ENCODE measurements around the gene GTPBP2.

Gene GTPBP2

DNA sequence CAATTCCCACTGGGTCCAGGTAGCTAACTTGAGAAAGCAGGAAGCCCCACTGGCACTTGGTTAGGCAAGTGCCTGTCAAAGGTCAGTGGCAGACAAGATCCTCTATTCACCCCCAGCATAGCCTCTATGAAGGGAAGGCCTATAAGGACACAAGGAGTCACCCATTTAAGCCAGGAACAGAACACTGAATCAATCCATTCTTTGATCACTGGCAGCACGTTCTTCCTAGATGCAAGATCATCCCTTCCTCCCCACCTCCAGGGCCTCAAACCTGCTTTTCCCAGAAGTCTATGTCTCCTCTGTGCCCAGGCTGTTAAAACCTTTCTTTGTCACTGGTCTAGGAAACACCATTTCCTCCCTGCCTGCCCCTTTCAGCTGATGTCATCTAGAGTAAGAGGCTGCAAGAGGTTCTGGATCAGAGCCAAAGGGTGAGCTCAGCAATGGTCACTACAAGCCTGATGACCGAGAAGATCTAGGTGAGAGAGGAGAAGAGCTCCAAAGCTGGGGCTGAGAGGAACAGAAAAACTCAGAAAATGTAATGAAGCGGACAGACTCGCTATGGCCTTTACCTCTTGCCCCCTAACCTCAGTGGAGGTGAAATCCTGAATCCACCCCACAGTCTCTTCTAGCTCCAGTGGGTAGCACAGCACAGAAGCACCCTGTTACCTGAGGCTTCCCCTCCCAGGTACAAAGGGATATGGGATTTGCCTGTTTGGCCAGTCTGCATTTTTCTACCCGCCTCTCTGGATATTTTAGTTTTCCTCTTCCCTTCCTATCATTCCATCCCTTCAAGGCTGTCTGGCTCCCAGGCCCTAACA, 1.8 kb downstream of the GTPBP2 start (continued):
- TF ChIP-seq ZNF324 (tag by site-specific recombination; IDR thresholded peaks at IDR 0.05) (peak; percentile 60; the same call in 1 of the 2 replicates), ZNF449 (tag by site-specific recombination; IDR thresholded peaks at IDR 0.05) (peak; percentile 37; the same call in 1 of the 2 replicates), TRIM28 (IDR thresholded peaks at IDR 0.05; ENCODE audit: borderline replicate concordance, low read length) (peak; percentile 76; the same call in 1 of the 2 replicates), ZBTB17 (tag by site-specific recombination; IDR thresholded peaks at IDR 0.05) (peak; percentile 99), SP7 (tag by site-specific recombination; IDR thresholded peaks at IDR 0.05) (peak; percentile 85)

DNA sequence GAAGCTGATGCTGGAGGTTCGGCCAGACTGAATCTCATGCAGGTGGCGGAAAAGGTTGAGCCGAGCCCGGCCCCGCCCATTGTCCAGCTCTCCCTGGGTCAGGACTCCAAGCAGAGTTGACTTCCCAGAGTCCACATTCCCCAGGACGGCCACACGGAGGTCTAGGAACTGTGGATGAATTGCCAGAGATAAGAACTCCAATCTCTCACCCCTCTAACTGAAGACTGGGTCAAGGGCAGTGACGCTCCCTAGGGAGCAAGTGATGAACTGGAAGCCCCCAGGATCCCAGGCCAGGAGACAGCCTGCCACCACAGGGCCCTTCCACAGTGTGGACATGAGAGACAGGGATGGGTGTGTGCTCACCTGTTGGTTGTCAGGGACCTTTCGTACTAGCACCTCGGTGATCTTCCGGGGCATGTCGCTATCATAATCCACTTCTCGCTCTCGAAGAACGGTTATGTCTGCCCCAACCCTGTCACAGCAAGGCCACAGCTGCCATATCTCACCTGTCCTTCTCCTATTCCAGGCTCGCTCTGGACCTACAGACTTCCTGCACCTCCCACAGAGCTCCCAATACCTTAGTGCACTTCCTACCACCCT, 3.6 kb downstream of the GTPBP2 start:
- Histone ChIP-seq H3K9me3 (ENCODE audit: control insufficient read depth, insufficient read depth, low read depth, low read length) (no peaks in the 10 kb centered on the region), H3K36me3 (ENCODE audit: control insufficient read depth in 2 of 2, insufficient read depth in 1 of 2, low read length in 2 of 2) (peaks cover 14 to 59% of the 10 kb centered on the region in 2 experiments), H3K4me3 (ENCODE audit: low read depth, low read length) (no peak overlapping the region), H3K4me1 (ENCODE audit: control insufficient read depth, insufficient read depth, low read length) (0 out of 2 replicates have a peak, but pooled peaks cover 8% of the 10 kb centered on the region), H3K27ac (ENCODE audit: extremely low read depth, low read depth, low read length) (no peak overlapping the region)
- ChIA-PET CTCF (interaction anchor here (1.0 to 1.1 kb wide), 2 partner anchors 17 to 25 kb away, joined by 4 to 7 read pairs; no protein-coding TSS in a partner anchor), POLR2A (interaction anchor here (0.6 to 1.3 kb wide), 3 partner anchors 9 to 102 kb away, joined by 3 to 6 read pairs (median 5); partner anchors contain the start of gene MAD2L1BP)
- TF ChIP-seq KLF16 (tag by site-specific recombination; IDR thresholded peaks at IDR 0.05) (no peak), SCRT2 (tag by site-specific recombination; IDR thresholded peaks at IDR 0.05) (peak; percentile 68)

DNA sequence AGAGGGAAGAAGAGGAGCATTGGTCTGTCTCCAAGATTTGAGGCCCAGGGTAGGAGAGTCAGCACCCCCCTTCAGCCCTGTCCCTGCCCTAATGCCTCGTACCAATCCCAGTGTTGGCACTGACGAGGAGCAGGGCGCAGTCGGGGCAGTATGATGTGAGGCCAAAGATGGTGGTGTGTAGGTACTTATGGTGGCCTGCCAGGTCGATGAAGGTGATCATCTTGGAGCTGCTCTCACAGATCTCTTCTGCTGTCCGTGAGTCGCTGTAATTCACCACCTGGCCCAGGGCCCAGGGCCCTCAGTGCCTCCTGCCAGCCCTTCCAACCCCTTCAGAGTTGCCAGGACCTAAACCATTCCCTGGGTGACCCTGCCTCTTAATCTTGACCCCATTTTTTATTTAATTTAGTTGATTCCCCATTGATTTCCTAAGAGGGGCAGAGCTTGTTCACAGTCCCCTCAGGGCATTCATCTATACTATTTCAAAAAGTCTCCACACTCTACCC, 4.2 kb downstream of the GTPBP2 start:
- no peak overlapping the region for H3K4me3 ChIP-seq (ENCODE audit: low read depth, low read length)
- peaks cover 14 to 65% of the 10 kb centered on the region in 2 experiments for H3K36me3 ChIP-seq (ENCODE audit: control insufficient read depth in 2 of 2, insufficient read depth in 1 of 2, low read length in 2 of 2)
- 0 out of 2 replicates have a peak, but pooled peaks cover 8% of the 10 kb centered on the region for H3K4me1 ChIP-seq (ENCODE audit: control insufficient read depth, insufficient read depth, low read length)
- POLR2A ChIA-PET: interaction anchor here (0.7 to 1.3 kb wide), 2 partner anchors 8 to 11 kb away, joined by 3 to 5 read pairs; partner anchors contain the start of gene MAD2L1BP
- no peak overlapping the region for H3K27ac ChIP-seq (ENCODE audit: extremely low read depth, low read depth, low read length)
- TF ChIP-seq YY1 (tag by site-specific recombination; IDR thresholded peaks at IDR 0.05) (no peak), ZBTB48 (tag by site-specific recombination; IDR thresholded peaks at IDR 0.05) (no peak), ZNF138 (tag by site-specific recombination; IDR thresholded peaks at IDR 0.05; ENCODE audit: borderline replicate concordance) (no peak), ZNF600 (tag by site-specific recombination; IDR thresholded peaks at IDR 0.05) (no peak), ZNF701 (tag by site-specific recombination; IDR thresholded peaks at IDR 0.05) (no peak), ZNF16 (tag by site-specific recombination; IDR thresholded peaks at IDR 0.05; ENCODE audit: low read depth) (no peak), ZNF514 (tag by site-specific recombination; IDR thresholded peaks at IDR 0.05) (no peak), ZNF335 (tag by site-specific recombination; conservative IDR thresholded peaks at IDR 0.05) (no peak), ZNF433 (tag by site-specific recombination; IDR thresholded peaks at IDR 0.05; ENCODE audit: low read depth) (no peak), OSR2 (tag by site-specific recombination; IDR thresholded peaks at IDR 0.05) (no peak), GLIS1 (tag by site-specific recombination; IDR thresholded peaks at IDR 0.05) (no peak), KLF17 (tag by site-specific recombination; IDR thresholded peaks at IDR 0.05) (no peak)
- TF ChIP-seq, protein P1, sequence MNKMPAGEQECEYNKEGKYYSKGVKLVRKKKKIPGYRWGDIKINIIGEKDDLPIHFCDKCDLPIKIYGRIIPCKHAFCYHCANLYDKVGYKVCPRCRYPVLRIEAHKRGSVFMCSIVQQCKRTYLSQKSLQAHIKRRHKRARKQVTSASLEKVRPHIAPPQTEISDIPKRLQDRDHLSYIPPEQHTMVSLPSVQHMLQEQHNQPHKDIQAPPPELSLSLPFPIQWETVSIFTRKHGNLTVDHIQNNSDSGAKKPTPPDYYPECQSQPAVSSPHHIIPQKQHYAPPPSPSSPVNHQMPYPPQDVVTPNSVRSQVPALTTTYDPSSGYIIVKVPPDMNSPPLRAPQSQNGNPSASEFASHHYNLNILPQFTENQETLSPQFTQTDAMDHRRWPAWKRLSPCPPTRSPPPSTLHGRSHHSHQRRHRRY (tag by site-specific recombination; IDR thresholded peaks at IDR 0.05): no peak
- TF ChIP-seq, protein P2, sequence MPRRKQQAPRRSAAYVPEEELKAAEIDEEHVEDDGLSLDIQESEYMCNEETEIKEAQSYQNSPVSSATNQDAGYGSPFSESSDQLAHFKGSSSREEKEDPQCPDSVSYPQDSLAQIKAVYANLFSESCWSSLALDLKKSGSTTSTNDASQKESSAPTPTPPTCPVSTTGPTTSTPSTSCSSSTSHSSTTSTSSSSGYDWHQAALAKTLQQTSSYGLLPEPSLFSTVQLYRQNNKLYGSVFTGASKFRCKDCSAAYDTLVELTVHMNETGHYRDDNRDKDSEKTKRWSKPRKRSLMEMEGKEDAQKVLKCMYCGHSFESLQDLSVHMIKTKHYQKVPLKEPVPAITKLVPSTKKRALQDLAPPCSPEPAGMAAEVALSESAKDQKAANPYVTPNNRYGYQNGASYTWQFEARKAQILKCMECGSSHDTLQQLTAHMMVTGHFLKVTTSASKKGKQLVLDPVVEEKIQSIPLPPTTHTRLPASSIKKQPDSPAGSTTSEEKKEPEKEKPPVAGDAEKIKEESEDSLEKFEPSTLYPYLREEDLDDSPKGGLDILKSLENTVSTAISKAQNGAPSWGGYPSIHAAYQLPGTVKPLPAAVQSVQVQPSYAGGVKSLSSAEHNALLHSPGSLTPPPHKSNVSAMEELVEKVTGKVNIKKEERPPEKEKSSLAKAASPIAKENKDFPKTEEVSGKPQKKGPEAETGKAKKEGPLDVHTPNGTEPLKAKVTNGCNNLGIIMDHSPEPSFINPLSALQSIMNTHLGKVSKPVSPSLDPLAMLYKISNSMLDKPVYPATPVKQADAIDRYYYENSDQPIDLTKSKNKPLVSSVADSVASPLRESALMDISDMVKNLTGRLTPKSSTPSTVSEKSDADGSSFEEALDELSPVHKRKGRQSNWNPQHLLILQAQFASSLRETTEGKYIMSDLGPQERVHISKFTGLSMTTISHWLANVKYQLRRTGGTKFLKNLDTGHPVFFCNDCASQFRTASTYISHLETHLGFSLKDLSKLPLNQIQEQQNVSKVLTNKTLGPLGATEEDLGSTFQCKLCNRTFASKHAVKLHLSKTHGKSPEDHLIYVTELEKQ (tag by site-specific recombination; IDR thresholded peaks at IDR 0.05; ENCODE audit: borderline replicate concordance): no peak
- TF ChIP-seq, protein P3, sequence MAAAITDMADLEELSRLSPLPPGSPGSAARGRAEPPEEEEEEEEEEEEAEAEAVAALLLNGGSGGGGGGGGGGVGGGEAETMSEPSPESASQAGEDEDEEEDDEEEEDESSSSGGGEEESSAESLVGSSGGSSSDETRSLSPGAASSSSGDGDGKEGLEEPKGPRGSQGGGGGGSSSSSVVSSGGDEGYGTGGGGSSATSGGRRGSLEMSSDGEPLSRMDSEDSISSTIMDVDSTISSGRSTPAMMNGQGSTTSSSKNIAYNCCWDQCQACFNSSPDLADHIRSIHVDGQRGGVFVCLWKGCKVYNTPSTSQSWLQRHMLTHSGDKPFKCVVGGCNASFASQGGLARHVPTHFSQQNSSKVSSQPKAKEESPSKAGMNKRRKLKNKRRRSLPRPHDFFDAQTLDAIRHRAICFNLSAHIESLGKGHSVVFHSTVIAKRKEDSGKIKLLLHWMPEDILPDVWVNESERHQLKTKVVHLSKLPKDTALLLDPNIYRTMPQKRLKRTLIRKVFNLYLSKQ (tag by site-specific recombination; IDR thresholded peaks at IDR 0.05; ENCODE audit: borderline replicate concordance): no peak
- CTCF ChIA-PET: interaction anchor here (1.1 kb wide), 1 partner anchor 17 kb away, joined by 7 read pairs; no protein-coding TSS in a partner anchor
- no peaks in the 10 kb centered on the region for H3K9me3 ChIP-seq (ENCODE audit: control insufficient read depth, insufficient read depth, low read depth, low read length)
